HepG2 (cell line): ENCODE measurements around the gene SMLR1.

Experiments
- TF ChIP-seq, protein P1 (sequence below): sonication (generic); formaldehyde crosslinking; IDR thresholded peaks from 2 replicates; pipeline ENCODE4 v1.4.0; 2020; ENCODE audit warnings: missing genetic modification reagents
- TF ChIP-seq, protein P2 (sequence below): sonication (generic); formaldehyde crosslinking; IDR thresholded peaks from 2 replicates; pipeline ENCODE4 v1.4.0; 2020; ENCODE audit warnings: mild to moderate bottlenecking, missing genetic modification reagents

DNA sequence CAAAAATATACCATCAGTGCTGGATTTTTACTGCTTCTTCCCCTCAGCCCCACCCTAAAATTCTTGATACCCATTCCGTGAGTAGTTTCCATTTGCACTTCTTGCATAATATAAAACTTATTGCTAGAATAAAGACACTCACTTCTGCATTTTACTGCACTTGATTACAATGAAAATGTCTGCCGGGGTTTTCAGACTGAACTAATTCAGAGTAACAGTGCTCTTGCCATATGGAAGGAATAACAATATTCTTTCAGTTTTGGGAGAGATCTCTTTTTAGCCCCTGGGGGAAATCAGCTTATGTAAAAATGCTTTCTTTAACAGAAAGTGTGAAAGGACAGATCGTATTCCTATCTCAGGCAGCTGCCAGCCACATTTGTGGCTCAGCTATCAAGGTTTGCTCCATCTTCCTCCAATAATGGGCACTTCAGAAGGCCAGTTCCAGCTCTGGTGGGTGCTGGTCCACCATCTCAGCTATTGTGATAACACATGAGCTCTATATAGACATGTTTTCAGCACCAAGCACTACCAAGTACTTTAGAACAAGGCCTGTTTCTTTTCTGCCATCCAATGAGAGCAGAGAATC, 8.9 kb downstream of the SMLR1 start:
- TF ChIP-seq, protein P1, sequence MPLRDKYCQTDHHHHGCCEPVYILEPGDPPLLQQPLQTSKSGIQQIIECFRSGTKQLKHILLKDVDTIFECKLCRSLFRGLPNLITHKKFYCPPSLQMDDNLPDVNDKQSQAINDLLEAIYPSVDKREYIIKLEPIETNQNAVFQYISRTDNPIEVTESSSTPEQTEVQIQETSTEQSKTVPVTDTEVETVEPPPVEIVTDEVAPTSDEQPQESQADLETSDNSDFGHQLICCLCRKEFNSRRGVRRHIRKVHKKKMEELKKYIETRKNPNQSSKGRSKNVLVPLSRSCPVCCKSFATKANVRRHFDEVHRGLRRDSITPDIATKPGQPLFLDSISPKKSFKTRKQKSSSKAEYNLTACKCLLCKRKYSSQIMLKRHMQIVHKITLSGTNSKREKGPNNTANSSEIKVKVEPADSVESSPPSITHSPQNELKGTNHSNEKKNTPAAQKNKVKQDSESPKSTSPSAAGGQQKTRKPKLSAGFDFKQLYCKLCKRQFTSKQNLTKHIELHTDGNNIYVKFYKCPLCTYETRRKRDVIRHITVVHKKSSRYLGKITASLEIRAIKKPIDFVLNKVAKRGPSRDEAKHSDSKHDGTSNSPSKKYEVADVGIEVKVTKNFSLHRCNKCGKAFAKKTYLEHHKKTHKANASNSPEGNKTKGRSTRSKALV (CRISPR knock-in tag): no peak
- TF ChIP-seq, protein P2, sequence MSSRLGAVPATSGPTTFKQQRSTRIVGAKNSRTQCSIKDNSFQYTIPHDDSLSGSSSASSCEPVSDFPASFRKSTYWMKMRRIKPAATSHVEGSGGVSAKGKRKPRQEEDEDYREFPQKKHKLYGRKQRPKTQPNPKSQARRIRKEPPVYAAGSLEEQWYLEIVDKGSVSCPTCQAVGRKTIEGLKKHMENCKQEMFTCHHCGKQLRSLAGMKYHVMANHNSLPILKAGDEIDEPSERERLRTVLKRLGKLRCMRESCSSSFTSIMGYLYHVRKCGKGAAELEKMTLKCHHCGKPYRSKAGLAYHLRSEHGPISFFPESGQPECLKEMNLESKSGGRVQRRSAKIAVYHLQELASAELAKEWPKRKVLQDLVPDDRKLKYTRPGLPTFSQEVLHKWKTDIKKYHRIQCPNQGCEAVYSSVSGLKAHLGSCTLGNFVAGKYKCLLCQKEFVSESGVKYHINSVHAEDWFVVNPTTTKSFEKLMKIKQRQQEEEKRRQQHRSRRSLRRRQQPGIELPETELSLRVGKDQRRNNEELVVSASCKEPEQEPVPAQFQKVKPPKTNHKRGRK (CRISPR knock-in tag): no peak
